ENCODE results near the gene MCU.

GRCh38 chr10:72642318-72642717 lies 49.6 kb upstream of the MCU start:
- TF ChIP-seq POLR2A (IDR thresholded peaks at IDR 0.05) (no peak), CTCF (IDR thresholded peaks at IDR 0.05) (no peak), POLR2AphosphoS5 (IDR thresholded peaks at IDR 0.05) (no peak), EP300 (IDR thresholded peaks at IDR 0.05; ENCODE audit: low read depth) (no peak)
